ENCODE data around the gene PDS5A.
"Not testable (repeated sequence)": the region's sequence is repeated elsewhere in the genome, so short reads cannot be mapped to it uniquely, and the experiment has no call there.

PDS5A gene, protein sequence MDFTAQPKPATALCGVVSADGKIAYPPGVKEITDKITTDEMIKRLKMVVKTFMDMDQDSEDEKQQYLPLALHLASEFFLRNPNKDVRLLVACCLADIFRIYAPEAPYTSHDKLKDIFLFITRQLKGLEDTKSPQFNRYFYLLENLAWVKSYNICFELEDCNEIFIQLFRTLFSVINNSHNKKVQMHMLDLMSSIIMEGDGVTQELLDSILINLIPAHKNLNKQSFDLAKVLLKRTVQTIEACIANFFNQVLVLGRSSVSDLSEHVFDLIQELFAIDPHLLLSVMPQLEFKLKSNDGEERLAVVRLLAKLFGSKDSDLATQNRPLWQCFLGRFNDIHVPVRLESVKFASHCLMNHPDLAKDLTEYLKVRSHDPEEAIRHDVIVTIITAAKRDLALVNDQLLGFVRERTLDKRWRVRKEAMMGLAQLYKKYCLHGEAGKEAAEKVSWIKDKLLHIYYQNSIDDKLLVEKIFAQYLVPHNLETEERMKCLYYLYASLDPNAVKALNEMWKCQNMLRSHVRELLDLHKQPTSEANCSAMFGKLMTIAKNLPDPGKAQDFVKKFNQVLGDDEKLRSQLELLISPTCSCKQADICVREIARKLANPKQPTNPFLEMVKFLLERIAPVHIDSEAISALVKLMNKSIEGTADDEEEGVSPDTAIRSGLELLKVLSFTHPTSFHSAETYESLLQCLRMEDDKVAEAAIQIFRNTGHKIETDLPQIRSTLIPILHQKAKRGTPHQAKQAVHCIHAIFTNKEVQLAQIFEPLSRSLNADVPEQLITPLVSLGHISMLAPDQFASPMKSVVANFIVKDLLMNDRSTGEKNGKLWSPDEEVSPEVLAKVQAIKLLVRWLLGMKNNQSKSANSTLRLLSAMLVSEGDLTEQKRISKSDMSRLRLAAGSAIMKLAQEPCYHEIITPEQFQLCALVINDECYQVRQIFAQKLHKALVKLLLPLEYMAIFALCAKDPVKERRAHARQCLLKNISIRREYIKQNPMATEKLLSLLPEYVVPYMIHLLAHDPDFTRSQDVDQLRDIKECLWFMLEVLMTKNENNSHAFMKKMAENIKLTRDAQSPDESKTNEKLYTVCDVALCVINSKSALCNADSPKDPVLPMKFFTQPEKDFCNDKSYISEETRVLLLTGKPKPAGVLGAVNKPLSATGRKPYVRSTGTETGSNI (N-terminal part only)

DNA sequence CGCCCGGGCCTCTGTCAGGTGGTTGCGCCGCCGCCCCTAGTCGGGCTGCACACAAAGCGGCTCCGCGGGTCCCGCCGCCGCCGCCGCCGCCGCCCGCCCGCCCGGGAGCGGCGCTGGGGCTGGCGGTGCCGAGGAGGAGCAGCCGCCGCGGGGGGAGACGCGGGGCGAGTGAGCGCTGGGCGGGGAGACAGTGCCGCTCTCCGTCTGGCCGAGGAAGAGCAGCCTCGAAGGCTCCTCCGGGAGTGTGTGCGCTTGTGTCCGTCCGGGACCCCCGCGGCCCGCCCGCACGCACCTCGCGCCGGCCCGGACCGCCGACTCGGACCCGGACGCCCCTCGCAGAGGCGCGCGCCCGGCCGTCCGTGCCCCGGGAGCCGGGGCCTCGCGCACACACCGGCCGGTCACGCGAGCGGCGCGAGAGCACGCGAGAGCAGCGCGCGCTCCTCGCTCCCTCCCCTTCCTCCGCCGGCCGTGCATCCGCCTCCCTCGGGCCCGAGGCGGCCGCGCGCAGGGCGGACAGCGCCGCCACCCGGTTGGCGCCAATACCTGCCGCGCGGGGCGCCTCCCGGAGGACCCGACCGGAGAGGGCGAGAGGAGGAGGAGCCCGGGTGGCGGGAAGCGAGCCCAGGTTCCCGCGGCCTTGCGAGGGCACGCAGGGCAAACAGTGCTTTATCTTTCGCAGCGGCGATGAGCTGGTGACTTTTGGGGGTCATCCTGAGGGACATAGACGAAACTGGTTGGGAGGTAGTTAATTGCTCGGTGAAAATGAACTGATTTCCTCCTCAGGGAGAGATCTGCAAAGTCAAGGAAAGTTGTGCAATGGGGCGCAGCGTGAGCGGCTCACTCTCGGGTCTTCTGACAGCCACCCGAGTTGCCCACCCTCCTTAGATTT lies at the start of gene PDS5A:
Gene PDS5A, minus strand, starts transcription at position 423 of the 889 bp plus-strand sequence. CDS start 1,334 bp downstream, outside the sequence.
- DNase-seq: peak; percentile 87 to 89

DNA sequence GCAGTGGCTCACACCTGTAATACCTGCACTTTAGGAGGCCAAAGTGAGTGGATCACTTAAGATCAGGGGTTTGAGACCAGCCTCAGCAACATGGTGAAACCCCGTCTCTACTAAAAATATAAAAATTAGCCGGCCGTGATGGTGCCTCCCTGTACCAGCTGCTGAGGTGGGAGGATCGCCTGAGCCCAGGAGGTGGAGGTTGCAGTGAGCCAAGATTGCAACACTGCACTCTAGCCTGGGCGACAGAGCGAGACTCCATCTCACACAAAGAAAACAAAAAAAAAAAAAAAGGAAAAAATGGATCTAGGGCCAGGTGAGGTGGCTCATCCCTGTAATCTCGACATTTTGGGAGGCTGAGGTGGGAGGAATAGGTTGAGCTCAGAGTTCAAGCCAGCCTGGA lies 46.3 kb upstream of the PDS5A start:
- not testable (repeated sequence) for DNase-seq

DNA sequence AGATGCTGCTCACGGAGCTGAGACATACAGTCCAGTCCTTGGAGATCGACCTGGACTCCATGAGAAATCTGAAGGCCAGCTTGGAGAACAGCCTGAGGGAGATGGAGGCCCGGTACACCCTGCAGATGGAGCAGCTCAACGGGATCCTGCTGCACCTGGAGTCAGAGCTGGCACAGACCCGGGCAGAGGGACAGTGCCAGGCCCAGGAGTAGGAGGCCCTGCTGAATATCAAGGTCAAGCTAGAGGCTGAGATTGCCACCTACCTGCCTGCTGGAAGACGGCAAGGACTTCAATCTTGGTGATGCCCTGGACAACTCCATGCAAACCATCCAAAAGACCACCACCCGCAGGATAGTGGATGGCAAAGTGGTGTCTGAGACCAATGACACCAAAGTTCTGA lies 43.4 kb upstream of the PDS5A start:
- not testable (repeated sequence) for DNase-seq

DNA sequence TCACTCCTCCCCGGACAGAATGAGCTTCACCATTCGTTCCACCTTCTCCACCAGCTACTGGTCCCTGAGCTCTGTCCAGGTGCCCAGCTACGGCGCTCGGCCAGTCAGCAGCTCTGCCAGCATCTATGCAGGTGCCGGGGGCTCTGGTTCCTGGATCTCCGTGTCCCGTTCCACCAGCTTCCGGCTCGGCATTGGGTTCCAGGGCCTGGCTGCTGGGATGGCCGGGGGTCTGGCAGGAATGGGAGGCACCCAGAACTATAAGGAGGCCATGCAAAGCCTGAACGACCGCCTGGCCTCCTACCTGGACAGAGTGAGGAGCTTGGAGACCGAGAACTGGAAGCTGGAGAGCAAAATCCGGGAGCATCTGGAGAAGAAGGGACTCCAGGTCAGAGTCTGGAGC lies 42.5 kb upstream of the PDS5A start:
- no peak for DNase-seq

DNA sequence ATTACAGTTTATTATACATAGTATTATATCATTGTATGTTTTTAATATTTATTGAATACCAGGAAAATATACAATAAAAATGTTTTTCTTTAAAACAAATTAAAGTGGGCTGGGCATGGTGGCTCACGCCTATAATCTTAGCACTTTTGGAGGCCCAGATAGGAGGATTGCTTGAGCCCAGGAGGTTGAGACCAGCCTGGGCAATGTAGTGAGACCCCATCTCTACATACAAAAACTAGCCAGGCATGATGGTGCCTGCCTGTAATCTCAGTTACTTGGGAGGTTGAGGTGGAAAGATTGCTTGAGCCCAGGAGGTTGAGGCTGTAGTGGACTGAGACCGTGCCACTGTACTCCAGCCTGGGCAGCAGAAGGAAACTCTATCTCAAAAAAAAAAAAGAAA lies 38.3 kb upstream of the PDS5A start:
- no peak for DNase-seq

DNA sequence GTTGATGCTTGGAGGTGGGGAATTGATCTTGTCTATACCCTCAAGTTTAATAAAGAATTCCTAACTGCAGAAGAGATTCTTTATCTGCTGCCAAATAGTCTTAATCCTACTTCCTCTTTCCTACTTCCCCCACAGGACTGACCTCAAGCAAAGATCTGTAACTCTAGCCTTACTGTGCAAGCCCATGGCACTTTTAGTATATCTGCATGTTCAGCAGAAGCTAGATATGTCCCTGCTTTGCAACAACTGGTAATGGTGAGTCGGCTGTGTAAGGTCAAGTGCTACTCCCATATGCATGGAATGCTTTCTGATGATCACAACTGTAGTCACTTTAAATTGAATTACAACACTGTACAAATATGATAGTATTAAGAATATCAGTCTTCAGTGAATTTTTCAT lies 26.3 kb upstream of the PDS5A start:
- no peak for DNase-seq

DNA sequence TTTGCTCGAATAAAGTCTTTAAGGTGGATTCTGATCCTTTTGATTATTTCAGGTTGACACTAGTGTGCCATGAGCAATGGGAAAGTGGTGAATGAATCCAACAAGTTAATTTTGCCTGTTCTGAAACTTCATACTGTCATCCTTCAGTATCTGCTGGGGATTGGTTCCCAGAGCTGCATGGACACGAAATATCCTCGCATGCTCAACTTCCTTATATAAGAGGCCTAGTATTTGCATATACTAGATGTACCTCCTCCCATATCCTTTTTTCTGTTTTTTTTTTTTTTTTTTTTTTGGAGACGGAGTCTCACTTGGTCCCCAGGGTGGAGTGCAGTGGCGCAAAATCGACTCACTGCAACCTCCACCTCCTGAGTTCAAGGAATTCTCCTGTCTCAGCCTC lies 23.0 kb upstream of the PDS5A start:
- no peak for DNase-seq

DNA sequence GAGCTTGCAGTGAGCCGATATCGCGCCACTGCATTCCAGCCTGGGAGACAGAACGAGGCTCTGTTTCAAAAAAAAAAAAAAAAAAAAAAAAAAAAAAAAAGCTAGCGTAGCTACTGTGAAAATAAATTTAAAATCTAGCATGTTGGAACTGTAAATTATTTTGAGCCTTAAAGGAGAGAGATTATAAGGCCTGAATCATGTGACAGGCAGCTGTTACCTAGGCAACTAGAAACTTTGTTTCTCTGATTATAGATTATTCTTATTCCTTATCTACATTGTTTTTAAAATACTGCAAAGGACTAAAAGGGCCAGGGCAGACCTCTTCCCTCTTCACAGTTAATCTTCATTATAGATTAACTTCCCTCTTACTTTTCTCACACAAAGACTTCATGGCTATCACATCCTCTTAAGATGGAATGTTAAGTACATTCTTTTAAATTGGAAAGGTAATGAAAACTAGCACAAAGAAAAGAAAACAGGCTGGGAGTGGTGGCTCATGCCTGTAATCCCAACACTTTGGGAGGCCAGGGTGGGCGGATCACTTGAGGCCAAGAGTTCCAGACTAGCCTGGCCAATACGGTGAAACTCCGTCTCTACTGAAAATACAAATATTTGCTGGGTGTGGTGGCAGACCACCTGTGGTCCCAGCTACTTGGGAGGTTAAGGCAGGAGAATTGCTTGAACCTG lies 21.1 kb upstream of the PDS5A start:
- DNase-seq: no peak

DNA sequence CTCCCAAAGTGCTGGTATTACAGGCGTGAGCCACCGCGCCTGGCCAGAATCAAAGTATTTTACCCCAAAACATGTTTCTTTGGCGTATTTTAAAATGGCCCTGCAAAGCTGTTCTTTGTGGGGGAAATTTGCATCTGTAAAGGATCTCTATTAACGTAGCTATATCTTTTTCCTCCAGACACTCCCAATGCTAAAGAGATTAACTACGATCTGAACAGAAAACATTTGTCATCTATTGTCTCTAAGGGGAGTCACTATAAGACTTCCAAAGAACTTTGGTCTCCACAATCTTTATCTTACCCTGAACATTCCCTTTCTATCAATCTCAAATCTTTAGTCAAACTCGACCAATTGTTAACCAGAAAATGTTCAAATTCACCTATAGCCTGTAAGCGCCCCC lies 19.1 kb upstream of the PDS5A start:
- no peak for DNase-seq

DNA sequence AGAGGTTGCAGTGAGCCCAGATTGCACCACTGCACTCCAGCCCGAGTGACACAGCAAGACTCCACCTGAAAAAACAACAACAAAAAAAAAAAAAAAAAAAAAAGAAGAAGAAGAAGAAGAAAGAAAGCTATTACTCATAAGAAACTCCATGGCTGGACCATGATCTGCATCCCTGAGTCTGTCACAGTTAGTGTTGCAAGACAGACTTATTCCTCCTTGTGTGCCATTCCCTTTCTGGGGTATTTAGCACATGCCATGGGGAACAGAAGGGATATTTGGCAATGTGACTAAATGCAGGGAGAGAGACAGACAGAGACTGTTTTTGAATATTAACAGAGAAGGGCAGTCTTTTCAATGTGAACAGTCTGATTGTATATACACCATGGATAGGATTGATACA lies 16.7 kb upstream of the PDS5A start:
- no peak for DNase-seq

DNA sequence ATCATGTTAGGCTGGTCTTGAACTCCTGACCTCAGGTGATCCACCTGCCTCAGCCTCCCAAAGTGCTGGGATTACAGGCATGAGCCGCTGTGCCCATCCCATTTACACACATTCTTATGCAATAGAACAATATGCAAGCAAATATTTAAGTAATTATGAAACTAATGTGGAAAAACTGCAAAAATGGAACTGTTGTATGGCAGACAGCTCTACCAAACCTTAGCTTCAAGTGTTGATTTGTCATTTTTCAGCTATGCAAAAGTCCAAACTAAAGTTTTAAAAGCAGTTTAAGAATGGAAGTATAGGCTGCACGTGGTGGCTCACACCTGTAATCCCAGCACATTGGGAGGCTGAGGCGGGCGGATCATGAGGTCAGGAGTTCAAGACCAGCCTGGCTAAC lies 11.7 kb upstream of the PDS5A start:
- DNase-seq: not testable (repeated sequence)

DNA sequence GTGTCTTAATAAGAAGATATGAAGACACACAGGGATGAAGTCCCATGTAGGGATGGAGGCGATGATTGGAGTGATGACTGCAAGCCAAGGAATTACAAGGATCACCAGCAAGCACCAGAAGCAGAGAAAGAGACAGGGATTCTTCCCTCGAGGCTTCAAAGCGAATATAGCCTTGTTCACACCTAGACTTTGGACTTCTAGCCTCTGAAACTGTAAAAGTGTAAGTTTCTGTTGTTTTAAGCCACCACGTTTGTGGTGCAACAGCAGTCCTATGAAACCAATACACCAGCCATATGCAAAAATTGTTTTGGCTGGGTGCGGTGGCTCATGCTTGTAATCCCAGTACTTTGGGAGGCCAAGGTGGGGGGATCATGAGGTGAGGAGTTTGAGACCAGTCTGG lies 9.8 kb upstream of the PDS5A start:
- no peak for DNase-seq

DNA sequence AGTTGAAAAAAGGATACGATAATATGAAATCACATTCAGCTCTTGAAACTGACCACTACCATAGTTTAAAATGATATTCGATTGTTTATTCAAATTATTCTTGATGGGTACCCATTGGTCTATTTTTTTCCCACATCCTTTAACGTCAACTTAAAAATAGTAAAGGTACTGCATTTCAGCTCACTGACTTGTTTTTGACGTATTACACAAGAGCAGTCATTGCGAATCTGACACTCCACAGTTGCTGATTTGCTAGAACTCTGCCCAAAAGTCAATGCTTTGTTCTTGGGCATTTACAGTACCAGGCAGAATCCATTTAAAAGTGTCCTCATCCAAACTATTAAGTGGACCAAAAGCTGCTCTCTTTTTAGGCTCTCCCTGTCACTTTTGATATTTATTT lies 1.2 kb upstream of the PDS5A start:
- DNase-seq: no peak

DNA sequence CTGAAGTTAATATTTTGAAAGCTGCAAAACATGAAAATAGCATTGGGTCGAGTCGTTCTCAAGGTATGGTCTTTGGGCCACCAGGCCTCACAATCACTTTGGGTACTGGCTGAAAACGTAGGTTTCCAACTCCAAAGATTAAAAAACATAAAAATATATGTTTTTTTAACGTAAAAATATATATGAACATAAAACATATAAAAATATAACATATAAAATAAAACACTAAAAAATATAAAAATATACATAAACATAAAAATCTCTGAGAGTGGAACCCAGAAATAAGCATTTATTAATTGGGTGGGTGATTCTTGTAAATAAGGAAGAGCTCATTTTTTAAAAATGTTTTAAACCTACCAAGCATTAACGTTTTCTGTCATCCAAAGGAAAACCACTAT lies 666 bp upstream of the PDS5A start:
- no peak for DNase-seq

DNA sequence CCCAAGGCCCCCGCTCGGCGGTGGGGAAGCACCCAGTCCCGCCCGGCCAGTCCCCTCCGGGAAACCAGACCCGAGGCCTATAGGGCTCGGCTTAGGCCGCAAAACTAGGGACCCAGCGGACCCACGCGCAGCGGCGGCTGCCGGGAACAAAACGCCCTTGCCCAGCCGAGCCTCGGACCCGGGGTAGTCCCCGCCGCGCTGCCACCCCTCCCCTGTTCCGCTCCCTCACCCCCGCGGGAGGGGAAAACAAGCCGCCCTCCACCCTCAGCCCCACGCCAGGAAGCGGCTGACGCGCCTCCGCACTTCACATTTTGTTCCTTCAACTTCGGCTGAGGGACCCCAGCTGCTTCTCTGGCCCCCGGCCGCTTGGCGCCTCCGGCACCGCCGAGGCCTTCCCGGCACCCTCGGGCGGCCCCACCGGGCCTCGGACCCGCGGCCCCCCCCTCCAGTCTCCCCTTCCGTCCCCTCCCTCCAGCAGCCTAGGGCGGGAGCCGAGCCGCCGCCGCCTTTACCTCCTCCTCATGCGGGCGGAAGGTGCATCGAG lies 694 bp downstream of the PDS5A start:
- no peak for DNase-seq

DNA sequence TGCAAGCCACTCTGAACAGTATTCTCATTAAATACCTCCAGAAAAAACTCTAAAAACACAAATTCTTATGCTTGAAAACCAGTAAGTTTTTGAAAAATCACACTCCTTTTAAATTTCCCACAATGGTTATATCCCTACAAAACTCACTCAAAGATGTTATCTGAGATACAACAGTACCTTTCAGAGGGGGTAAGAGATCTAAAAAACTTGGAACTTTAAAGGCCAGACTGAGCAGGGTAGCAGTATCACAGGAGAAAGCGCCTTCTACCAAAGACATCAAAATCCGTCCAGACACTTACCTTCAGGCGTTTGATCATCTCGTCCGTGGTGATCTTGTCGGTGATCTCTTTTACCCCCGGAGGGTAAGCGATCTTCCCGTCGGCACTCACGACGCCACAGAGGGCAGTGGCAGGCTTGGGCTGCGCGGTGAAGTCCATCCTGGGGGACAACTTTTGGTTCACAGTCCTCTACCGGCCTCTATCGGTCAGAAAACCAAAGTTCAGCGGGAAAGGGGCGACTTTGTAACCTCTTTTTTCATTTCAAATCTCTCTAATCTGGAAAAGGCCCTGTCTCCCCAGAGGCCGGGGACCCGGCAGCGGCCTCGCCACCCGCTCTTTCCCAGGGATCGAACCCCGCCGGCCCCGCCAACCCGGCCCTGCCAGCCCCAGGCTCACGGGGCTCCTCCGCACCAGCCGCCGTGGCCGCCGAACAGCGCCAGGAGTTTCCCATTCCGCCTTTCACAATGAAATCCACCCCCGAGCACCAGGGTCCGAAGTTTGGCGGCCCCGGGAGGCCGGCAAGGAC lies 1.4 kb downstream of the PDS5A start:
- DNase-seq: peak; percentile 80 to 84

DNA sequence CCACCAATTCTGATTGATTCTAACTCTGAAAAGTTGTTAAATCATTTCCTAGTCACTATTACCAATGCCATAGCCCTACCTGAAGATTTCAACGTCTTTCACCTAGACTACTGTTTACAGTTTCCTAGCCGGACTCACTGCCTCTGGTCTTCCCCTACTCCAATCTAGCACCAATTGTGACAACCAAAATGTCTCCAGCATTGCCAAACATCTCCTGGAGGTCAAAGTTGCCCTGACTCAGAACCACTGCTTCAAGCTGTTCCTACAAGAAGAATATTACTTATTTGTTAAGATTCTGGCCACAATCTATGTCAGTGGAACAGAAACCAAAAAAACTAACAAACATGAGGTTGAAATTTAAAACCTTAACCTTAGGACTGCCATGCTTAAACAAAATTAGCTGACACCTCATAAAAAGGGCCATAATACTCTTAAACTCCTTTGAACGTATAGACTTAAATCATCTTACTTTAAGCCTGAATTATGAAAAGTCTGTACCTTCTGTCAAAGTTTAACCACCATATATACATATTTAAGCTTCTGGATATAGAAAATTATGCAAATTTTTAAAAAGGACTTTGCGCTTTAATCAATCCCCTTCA lies 2.1 kb downstream of the PDS5A start:
- no peak for DNase-seq

DNA sequence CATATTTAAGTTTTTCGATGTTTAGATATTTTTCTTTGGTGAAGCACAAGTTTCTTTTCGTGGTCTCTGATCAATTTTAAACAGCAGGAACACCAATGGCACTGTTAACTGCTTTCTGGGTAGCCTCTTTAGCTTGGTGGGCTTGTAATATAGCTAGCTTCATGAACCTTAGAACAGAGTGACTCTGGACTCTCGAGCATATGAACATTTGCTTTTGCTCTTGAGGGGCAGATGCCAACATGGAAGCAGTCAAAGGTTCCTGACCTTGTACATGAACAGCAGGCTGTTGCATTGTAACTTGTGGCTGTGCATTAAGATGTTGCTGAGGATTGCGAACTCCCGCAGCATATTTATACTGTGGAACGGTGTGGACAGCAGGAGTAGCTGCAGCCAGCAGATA lies 4.7 kb downstream of the PDS5A start:
- DNase-seq: not testable (repeated sequence)

DNA sequence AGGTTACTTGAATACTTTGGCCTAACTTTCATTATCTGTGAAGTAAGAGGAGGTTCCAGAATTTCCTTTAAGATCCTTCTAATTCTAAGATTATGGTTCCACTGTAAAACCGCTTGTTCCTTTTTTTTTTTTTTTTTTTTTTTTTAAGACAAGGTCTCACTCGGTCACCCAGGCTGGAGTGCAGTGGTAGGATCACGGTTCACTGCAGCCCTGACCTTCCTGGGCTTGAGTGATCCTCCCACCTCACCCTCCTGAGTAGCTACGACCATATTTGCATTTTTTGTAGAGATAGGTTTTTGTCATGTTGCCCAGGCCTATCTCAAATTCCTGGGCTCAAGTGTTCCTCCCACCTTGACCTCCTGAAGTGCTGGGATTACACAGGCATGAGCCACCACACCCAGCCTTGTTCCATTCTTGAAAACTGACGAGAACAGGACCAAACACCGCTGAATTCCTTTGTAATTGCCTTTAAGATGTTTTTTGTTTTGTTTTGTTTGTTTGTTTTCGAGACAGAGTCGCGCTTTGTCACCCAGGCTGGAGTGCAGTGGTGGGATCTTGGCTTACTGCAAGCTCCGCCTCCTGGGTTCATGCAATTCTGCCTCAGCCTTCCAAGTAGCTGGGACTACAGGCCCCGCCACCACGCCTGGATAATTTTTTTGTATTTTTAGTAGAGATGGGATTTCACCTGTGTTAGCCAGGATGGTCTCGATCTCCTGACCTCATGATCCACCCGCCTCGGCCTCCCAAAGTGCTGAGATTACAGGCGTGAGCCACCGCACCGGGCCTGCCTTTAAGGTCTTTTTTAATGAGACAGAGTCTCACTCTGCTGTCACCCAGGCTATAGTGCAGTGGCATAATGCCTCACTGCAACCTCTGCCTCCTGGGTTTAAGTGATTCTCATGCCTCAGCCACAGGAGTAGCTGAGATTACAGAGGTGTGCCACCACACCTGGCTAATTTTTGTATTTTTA lies 6.8 kb downstream of the PDS5A start:
- DNase-seq: peak in 1 of 2 donors; percentile 15
